ENCODE results near the gene RSPO4.

Gene RSPO4

DNA sequence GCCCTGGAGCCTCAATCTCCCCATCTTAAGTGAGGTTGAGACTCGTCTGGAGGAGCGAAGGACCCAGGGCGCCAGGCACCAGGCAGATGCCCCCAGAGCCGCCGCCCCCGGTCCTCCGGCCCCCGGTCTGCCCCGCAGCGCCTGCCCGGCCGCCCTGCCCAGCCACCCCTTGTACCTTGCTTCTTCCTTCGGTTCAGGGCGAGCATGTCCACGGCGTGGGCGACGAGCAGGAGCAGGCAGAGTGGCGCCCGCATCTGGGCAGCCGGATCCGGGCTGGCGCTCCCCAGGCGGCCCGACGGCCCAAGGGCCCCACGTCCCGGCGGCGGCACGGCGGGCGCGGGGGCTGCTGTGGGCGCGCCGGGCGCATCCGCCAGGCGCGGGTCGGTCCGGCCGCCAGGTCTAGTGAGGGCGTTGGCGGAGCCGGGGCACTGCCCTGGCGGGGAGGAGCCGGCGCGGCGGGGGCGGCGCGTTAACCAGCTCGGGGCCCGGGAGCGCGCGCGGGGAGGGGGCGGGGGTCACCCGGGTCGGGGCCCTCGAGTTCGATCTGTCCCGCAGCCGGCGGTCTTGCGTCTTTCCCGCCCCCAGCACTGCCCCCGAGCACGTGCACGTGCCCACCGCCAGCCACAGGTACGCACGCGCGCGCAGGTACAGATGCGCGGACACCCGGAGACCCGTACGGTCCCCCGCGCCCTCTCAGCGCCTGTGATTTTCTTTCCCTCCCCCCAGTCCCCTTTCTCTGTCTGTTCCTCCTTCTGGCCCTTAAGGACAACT lies at the start of gene RSPO4:
Gene RSPO4, minus strand, starts transcription at position 401 of the 771 bp plus-strand sequence. Its CDS starts 147 bp downstream, at position 254.
- TF ChIP-seq, protein P1, sequence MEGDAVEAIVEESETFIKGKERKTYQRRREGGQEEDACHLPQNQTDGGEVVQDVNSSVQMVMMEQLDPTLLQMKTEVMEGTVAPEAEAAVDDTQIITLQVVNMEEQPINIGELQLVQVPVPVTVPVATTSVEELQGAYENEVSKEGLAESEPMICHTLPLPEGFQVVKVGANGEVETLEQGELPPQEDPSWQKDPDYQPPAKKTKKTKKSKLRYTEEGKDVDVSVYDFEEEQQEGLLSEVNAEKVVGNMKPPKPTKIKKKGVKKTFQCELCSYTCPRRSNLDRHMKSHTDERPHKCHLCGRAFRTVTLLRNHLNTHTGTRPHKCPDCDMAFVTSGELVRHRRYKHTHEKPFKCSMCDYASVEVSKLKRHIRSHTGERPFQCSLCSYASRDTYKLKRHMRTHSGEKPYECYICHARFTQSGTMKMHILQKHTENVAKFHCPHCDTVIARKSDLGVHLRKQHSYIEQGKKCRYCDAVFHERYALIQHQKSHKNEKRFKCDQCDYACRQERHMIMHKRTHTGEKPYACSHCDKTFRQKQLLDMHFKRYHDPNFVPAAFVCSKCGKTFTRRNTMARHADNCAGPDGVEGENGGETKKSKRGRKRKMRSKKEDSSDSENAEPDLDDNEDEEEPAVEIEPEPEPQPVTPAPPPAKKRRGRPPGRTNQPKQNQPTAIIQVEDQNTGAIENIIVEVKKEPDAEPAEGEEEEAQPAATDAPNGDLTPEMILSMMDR (IDR thresholded peaks at IDR 0.05; ENCODE audit: low read depth, low read length) = no peak
- no peak within 1 kb of the TSS for H3K4me3 ChIP-seq (replicated peaks in 1 of 2; ENCODE audit: low read depth in 2 of 2, low read length in 2 of 2)
- DNase-seq (ENCODE audit: low read depth in 2 of 2) = no peak

GRCh38 chr20:1050440-1050839 lies 48.3 kb upstream of the RSPO4 start:
- no peak for DNase-seq (ENCODE audit: low read depth in 2 of 2)
- H3K4me3 ChIP-seq (replicated peaks in 1 of 2; ENCODE audit: low read depth in 2 of 2, low read length in 2 of 2) = no peak overlapping the region
- TF ChIP-seq, protein P1 (IDR thresholded peaks at IDR 0.05; ENCODE audit: low read depth, low read length) = no peak

GRCh38 chr20:1045860-1046418 lies 43.8 kb upstream of the RSPO4 start:
- TF ChIP-seq, protein P1 (IDR thresholded peaks at IDR 0.05; ENCODE audit: low read depth, low read length) = no peak

GRCh38 chr20:1041845-1042390 lies 39.8 kb upstream of the RSPO4 start:
- DNase-seq (ENCODE audit: low read depth in 2 of 2) = no peak
- TF ChIP-seq, protein P1 (IDR thresholded peaks at IDR 0.05; ENCODE audit: low read depth, low read length) = no peak
- H3K4me3 ChIP-seq (replicated peaks in 1 of 2; ENCODE audit: low read depth in 2 of 2, low read length in 2 of 2) = no peak overlapping the region

More at GRCh38 chr20:1045860-1046418, 43.8 kb upstream of the RSPO4 start:
- DNase-seq (ENCODE audit: low read depth in 2 of 2) = no peak
- no peak overlapping the region for H3K4me3 ChIP-seq (replicated peaks in 1 of 2; ENCODE audit: low read depth in 2 of 2, low read length in 2 of 2)

- H3K4me3 ChIP-seq (replicated peaks in 1 of 2; ENCODE audit: low read depth in 2 of 2, low read length in 2 of 2) = no peak overlapping the region
- TF ChIP-seq, protein P1 (IDR thresholded peaks at IDR 0.05; ENCODE audit: low read depth, low read length) = no peak
- DNase-seq (ENCODE audit: low read depth in 2 of 2) = no peak
Observed at GRCh38 chr20:1038205-1038604, 36.1 kb upstream of the RSPO4 start.

DNA sequence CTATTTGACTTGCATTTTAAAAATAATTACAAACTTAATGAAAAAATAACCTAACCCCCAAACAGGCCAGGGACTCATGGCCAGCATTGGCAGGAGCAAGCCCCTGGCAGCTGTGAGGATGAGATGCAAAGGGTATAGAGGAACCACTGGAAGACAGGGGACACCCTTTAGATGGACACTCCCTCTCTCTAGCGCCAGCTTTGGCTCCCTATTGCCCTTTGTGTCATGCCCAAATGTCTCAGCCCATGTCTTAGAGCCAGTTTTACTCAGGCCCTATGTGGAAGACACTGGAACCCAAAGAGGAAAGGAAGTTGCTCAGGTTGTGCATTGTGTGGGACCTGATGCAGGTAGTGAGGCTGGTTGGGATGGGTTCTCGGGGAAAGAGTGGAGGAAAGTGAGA lies 34.9 kb upstream of the RSPO4 start:
- no peak for DNase-seq (ENCODE audit: low read depth in 2 of 2)
- H3K4me3 ChIP-seq (replicated peaks in 1 of 2; ENCODE audit: low read depth in 2 of 2, low read length in 2 of 2) = no peak overlapping the region
- TF ChIP-seq, protein P1 (IDR thresholded peaks at IDR 0.05; ENCODE audit: low read depth, low read length) = no peak

Data from cardiac fibroblast (primary cell).